GM13976 (cell line): ENCODE measurements around the gene ARL2.

Experiments
- DNase-seq: peaks from one replicate; pipeline ENCODE4 v3.0.0; 2012; ENCODE audit warnings: low spot score
- in situ Hi-C: fragments of 300-500 bp; cut with MboI; formaldehyde crosslinking; loops from one replicate; pipeline ENCODE4 v1.12.0; 2022; ENCODE audit warnings: low sequenced_read_pairs, mixed read lengths, inconsistent platforms; ENCODE audit not compliant: unreplicated experiment
- TF ChIP-seq, protein P1 (sequence below): IDR thresholded peaks from 2 replicates; pipeline ENCODE4 v1.5.1; 2012; ENCODE audit warnings: borderline replicate concordance, mild to moderate bottlenecking; ENCODE audit not compliant: insufficient read depth; ENCODE audit errors: extremely low read depth, missing control alignments, control extremely low read depth

ARL2 gene

DNA sequence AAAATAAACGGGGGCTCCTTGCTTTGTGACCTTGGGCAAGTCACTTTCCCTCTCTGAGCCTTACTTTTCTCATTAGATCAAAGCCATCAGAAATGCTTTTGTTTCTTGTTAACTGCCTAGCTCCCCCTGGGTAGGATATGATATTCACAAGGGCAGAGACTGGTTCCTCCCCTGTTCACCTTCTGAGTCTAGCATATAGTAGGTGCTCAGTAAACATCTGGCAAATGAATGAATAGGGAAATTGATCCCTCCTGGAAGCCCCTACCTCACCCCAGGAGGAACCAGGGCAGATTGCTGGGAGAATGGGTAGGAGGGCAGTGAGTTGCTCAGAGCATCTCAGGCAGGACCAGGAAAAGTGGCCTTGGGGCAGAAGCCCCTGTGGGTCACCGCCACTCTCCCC is 20.5 kb downstream of the ARL2 start:
- DNase-seq, result no peak
- in situ Hi-C loops, result no loop called here
- TF ChIP-seq, protein P1, sequence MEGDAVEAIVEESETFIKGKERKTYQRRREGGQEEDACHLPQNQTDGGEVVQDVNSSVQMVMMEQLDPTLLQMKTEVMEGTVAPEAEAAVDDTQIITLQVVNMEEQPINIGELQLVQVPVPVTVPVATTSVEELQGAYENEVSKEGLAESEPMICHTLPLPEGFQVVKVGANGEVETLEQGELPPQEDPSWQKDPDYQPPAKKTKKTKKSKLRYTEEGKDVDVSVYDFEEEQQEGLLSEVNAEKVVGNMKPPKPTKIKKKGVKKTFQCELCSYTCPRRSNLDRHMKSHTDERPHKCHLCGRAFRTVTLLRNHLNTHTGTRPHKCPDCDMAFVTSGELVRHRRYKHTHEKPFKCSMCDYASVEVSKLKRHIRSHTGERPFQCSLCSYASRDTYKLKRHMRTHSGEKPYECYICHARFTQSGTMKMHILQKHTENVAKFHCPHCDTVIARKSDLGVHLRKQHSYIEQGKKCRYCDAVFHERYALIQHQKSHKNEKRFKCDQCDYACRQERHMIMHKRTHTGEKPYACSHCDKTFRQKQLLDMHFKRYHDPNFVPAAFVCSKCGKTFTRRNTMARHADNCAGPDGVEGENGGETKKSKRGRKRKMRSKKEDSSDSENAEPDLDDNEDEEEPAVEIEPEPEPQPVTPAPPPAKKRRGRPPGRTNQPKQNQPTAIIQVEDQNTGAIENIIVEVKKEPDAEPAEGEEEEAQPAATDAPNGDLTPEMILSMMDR, result no peak

DNA sequence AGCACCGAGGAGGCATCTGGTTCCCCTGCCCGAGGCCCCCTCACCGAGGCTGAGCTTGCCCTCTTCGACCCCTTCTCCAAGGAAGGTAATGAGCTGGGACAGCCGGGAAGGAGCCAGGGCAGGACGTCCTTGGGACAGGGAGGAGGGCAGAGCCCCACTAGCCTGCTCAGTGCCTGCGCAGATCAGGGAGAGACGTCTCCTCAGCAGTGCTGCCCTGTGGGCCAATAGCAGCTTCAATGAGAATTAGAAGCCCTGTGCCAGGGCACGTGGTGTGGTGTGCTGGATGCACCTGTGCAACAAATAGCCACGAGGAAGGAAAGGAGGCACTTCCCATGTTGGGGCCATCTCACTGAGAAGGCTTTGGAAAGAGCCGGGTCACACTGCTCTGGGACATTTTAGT is 21.6 kb downstream of the ARL2 start:
- in situ Hi-C loops, result no loop called here
- TF ChIP-seq, protein P1, result no peak
- DNase-seq, result no peak

DNA sequence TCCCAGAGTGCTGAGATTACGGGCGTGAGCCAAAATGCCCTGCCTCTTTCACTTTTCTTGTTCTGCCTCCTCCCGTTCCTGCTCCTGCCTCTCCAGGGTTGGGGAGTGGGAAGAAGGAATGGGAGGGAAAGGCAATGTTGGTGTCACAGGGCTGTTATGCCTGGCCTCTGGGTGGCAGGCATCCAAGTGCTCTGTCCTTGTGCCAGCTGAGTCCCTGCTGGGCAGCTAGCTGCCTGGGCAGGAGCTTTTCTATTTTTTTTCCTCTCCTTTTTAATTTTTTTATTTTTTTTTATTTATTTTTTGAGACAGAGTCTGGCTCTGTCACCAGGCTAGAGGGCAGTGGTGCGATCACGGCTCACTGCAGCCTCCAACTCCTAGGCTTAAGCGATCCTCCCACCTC is 23.0 kb downstream of the ARL2 start:
- DNase-seq, result no peak
- in situ Hi-C loops, result no loop called here
- TF ChIP-seq, protein P1, result no peak

DNA sequence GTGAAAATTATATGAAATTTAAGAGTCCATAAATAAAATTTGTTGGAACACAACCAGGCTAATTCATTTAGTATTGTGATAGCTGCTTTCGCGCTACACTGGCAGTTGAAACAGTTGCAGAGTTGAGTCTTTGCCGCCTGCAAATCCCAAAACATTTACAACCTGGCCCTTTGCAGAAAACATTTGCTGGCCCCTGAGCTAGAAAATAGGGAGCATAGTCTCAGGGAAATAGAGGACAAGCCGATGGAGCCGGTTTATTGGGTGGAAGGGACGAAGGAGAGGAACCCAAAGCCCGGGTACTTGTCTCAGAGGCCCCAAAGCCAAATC is 26.5 kb downstream of the ARL2 start:
- TF ChIP-seq, protein P1, result no peak
- in situ Hi-C loops, result no loop called here

DNA sequence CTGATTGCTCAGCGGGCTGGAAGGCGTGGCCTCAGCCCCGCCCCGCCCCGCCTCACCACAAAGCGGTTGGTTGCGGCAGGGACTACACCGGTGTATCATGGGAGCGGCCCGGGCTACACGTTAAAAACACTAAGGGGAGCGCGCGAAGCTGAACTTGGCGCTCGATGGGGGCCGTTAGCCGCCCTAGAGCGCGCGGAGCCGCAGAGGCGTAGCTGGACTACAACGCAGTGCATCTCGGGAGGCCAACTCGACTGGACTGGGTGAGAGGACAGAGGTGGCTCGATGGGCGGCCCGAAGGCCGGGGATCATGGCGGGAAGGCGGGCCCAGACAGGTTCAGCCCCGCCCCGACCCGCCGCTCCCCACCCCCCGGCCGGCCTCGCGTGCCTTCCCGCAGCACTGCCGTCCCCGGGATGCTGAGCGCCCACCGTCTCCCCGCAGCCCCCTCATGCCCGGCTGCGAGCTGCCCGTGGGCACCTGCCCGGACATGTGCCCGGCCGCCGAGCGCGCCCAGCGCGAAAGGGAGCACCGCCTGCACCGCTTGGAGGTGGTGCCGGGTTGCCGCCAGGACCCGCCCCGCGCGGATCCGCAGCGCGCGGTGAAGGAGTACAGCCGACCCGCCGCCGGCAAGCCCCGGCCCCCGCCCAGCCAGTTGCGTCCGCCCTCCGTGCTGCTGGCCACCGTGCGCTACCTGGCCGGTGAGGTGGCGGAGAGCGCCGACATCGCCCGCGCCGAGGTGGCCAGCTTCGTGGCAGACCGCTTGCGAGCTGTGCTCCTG is 27.1 kb downstream of the ARL2 start, which contains the start of gene SAC3D1:
Gene SAC3D1 (plus strand): TSS at position 364 of the 776 bp plus-strand sequence. CDS start 83 bp downstream, at position 447.
- in situ Hi-C loops, result no loop called here
- TF ChIP-seq, protein P1, result no peak
- DNase-seq, result peak; percentile 98

More for the DNA sequence above, 26.5 kb downstream of the ARL2 start:
- DNase-seq, result no peak

DNA sequence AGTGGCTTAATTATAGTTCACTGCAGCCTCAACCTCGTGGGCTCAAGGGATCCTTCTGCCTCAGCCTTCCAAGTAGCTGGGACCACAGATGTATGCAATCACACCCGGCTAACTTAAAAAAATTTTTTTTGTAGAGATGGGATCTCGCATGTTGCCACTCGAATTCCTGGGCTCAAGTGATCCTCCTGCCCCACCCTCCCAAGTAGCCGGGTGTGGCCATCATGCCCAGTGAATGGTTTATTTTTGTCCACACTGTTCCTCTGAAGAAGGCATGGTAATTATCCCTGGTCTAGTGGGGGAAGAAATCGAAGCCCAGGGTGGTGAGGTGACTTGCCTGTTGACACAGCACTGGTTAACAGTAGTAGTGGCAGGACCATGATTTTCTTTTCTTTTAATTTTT is 28.9 kb downstream of the ARL2 start:
- TF ChIP-seq, protein P1, result no peak
- no peak for DNase-seq
- in situ Hi-C loops, result no loop called here
